Muscle layer of duodenum (tissue), 2 donors: ENCODE measurements around the gene LIMCH1.

Source experiments
- H3K27ac ChIP-seq: one replicate; pipeline ENCODE4 v1.7.0; 2013; ENCODE audit warnings: mild to moderate bottlenecking, low read length
- H3K27me3 ChIP-seq: one replicate; pipeline ENCODE4 v1.7.0; 2013; ENCODE audit warnings: low read depth, mild to moderate bottlenecking, control low read depth, low read length
- H3K36me3 ChIP-seq, 2 donors: one replicate each; pipeline ENCODE4 v1.7.0; 2013; ENCODE audit warnings: low read length in 2 of 2, control low read depth in 1 of 2, mild to moderate bottlenecking in 1 of 2; ENCODE audit not compliant: insufficient read depth in 2 of 2, control insufficient read depth in 1 of 2
- H3K4me1 ChIP-seq, 2 donors: one replicate each; pipeline ENCODE4 v1.7.0; 2013; ENCODE audit warnings: low read length in 2 of 2, mild to moderate bottlenecking in 2 of 2, control low read depth in 1 of 2, moderate library complexity in 1 of 2; ENCODE audit not compliant: insufficient read depth in 2 of 2, control insufficient read depth in 1 of 2
- H3K4me3 ChIP-seq, 2 donors: one replicate each; pipeline ENCODE4 v1.7.0; 2013; ENCODE audit warnings: low read length in 2 of 2, low read depth in 1 of 2, mild to moderate bottlenecking in 1 of 2
- H3K9me3 ChIP-seq, 2 donors: one replicate each; pipeline ENCODE4 v1.7.0; 2013; ENCODE audit warnings: low read length in 2 of 2, control low read depth in 1 of 2, mild to moderate bottlenecking in 1 of 2; ENCODE audit not compliant: control insufficient read depth in 1 of 2
- donor health status: healthy.

Gene LIMCH1

DNA sequence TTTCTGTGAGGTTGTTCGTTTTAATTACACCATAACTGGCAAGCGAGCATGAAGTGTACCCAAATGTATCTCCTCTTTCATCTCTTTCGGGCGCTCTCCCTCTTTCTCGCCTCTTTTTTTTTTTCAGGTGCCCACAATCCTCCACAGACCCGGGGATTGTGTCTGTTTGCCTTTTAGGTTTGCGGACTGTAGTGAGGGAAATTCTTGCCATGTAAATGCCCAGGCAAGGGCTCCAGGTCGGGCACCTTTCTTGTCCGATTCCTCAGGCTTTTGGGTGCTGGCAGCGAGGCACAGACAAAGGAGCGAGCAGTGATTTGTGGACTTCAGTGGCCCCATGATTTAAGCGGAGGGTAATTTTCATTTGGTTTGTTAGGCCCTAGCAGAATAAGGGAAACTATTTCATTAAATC is 211.7 kb downstream of the LIMCH1 start:
- Histone ChIP-seq H3K4me3 (no peak overlapping the region), H3K27me3 (peaks cover 56% of the 10 kb centered on the region), H3K36me3 (no peaks in the 10 kb centered on the region), H3K27ac (no peak overlapping the region), H3K4me1 (peaks cover 0 to 31% of the 10 kb centered on the region in 2 donors), H3K9me3 (no peaks in the 10 kb centered on the region)
